Left renal pelvis (tissue), 4 donors: ENCODE results near the gene SRR. TPM values are rescaled to one million over a fixed set of nuclear protein-coding genes. Genes with fewer than 3 reads are reported as not detected.
"Not testable (repeated sequence)": the region's sequence is repeated elsewhere in the genome, so short reads cannot be mapped to it uniquely, and the experiment has no call there.

Experiments
- DNase-seq, 4 donors: peaks; one replicate each; pipeline ENCODE4 v3.0.0-alpha.2; 2013; ENCODE audit warnings: low read depth in 4 of 4, low spot score in 3 of 4
- polyA plus RNA-seq, 4 donors: library from polyadenylated mRNA; unstranded; fragments of 120-200 nt; gene quantifications; one replicate each; pipeline ENCODE4 v1.2.1, GENCODE V29; 2013; ENCODE audit not compliant: insufficient read length in 4 of 4

Gene SRR
- polyA plus RNA-seq, 4 donors = 22.0 to 25.8 (median 23.2) TPM

DNA sequence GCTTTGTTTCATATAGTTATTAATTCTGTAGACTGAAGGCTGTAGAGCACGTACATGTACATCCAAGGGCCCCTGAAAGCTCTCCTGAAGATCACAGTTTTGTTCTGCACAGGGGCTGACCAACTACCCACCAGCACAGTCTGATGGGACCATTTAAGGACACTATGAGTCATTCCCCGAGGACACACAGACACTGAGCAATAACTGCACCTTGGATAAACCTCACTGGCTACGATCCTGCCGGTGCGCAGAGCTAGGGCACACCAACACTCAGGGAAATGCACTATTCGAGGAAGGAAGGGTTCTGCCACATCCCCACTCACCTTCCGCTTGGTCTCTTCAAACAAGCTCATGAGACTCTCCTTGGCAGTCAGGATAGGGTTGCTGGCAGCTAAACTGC lies 20.4 kb upstream of the SRR start:
- no peak for DNase-seq

DNA sequence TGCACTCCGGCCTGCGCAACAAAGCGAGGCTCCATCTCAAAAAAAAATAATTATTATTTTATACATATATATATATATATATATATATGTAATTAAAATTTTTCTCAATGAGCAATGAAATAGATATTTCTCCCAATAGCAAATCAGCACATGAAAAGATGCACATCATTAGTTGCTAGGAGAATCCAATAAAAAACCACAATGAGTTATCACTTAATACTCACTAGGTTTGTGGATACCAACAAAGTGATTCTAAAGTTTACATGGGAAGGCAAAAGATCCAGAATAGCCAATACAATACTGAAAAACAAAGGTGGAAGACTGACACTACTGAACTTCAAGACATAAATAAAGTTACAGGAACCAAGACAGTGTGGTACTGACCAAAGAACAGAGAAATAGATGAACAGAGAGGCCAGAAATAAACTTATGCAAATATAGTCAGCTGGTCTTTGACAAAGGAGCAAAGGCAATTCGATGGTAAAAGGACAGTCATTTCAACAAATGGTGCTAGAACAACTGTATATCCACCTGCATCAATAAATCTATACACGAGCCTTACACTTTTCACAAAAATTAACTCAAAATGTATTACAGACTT lies 13.8 kb upstream of the SRR start:
- no peak for DNase-seq

- DNase-seq = no peak
Observed at GRCh38 chr17:2292100-2292499, 11.7 kb upstream of the SRR start.

DNA sequence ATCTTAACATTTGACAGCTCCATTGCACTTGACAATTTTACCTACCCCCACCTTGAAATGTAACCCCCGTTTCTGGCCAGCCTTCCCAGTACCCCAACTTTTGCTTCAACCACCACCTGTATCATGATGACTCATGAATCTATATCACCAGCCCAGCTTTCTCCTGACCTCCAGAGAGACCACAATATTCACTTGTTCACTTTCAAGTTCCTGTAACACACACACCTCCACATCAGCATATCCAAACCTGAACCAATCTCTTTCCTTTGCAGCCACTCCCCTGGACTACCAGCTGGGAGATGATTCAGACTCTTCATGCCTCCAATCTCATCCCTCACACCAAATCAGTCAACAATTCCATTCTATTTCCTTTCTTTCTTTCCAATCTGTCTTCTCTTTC lies 8.2 kb upstream of the SRR start:
- no peak for DNase-seq

DNA sequence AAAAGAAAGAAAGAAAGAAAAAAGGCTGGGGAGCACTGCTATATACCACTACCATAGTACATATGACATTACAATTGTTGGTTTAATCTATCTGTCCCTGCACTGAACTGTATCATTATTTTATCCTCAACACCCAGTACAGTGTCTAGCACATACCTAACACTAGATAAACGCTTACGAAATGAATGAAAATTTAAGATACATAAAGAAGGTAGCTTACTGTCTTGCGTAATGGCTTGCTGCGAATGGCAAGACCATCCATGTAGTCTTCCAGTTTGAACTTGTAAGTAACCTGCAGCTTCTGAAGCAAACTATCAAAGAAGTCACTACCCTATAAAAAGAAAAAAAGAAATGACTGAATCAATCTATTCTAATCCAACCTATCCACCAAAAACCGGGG lies 6.7 kb upstream of the SRR start:
- no peak for DNase-seq

DNA sequence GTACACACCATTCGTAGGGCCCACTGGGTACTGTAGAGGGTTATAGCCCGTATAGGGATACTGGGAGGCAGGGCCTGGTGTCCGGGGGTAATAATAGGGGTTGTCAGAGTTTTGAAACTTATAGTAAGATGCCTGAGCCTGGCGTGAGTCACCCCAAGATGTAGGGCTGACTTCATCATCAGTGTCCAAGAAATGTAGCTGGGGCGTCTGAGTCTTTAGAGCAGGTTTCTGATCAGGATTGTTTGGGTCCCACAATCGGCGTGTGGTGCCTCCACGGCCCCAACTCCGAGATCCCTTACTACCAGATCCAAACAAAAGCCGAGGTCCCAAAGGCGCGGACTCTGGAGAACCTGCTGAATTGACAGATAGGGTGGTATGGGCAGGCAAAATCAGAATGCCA lies 4.6 kb upstream of the SRR start:
- no peak for DNase-seq

DNA sequence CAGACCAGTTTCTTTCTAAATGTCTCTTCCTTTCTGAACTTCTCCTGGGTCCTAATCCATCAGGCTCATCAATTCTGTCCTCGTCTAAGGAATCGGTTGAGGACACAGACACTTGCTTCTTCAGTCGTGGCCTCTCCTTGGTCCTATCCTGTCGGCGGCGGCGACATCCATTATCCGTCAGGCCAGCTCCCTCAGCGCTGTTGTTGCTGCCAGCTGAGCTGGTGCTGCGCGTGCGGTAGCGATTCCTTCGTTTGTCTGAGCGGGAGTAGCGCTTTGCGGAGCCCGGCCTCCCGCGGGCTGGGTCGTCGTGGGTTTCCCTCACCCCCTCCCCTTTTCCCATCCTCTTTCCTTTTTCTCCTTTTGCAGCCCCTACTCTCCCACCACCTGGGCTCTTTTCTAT lies 4.0 kb upstream of the SRR start:
- no peak for DNase-seq

GRCh38 chr17:2302778-2303203 lies 959 bp upstream of the SRR start:
- peak in 1 of 4 donors; percentile 18 for DNase-seq

DNA sequence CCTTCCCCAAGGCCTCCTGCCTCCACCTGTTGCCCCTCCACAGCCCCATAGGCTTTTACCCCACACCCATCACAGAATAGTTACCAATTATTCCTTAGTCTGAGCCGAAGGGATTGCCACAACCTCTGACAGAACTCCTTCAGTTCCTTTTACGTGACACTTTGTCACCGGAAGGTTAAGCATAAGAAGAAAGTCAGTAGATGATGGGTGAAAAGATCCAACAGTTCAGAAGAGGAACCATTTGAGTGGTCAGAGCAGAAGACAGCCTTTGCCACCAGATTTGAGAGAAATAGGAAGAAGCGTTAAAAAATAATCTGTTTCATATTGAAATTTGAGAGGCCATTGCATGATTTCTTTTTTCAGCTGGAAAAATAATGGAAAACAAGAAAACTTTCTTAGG lies 1.2 kb downstream of the SRR start:
- DNase-seq = no peak

- DNase-seq = no peak
Observed at GRCh38 chr17:2309338-2310154, 5.8 kb downstream of the SRR start.

DNA sequence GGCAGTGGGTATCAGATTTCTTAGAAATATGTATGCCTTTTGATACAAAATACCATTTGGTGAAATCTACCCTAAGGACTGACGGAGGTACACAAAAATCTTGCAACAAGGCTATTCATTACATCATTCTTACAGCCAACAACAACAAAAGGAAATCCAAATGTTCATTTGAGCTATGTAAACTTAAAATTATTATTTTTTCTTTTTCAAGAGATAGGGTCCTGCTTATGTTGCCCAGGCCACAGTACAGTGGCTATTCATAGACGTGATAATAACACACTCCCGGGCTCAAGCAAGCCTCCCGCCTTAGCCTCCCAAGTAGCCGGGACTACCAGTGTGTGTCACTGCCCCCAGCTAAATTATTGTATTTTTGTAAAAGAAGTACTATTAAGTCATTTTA lies 9.0 kb downstream of the SRR start:
- no peak for DNase-seq

- DNase-seq = not testable (repeated sequence)
Observed at GRCh38 chr17:2316916-2317205, 13.1 kb downstream of the SRR start.

DNA sequence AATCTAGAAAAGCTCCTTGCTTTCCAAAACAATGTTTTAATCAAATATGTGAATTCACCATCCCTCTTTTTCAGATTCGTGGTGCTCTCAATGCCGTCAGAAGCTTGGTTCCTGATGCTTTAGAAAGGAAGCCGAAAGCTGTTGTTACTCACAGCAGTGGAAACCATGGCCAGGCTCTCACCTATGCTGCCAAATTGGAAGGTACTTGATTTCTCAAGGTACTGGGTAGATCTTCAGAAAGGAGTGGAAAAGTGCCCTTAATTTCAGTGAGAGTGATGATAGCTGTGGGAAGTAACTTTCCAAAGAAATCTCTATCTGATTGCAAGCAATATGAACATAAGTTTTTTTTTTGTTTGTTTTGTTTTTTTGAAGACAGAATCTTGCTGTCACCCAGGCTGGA lies 14.0 kb downstream of the SRR start:
- no peak for DNase-seq

DNA sequence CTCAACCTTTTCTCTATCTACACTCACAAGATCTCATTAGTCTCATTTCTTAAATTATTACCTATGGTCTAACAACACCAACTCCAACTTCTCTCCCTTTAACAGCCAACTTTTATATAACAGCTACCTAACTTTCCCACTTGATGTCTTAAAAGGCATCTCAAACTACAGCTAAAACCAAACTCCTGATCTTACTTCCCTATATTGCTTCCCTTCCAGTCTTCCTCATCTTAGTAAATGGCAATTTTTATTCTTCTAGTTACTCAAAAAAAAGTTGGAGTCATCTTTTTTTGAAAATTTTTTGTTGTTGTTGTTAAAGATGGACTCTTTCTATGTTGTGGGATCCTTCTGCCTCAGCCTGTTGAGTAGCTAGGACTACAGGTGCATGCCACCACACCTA lies 15.3 kb downstream of the SRR start:
- no peak for DNase-seq

- no peak for DNase-seq
Observed at GRCh38 chr17:2321399-2321798, 17.6 kb downstream of the SRR start.

- no peak for DNase-seq
Observed at GRCh38 chr17:2323629-2324314, 20.0 kb downstream of the SRR start.

GRCh38 chr17:2331303-2331702 lies 27.6 kb downstream of the SRR start:
- DNase-seq = no peak

- DNase-seq = no peak
Observed at GRCh38 chr17:2335726-2336214, 32.0 kb downstream of the SRR start.

GRCh38 chr17:2336215-2336851 lies 32.6 kb downstream of the SRR start, which contains the start of gene TSR1:
TSS of gene TSR1 (minus strand) at chr17:2336457. CDS start at chr17:2336427, 30 bp downstream.
- DNase-seq = peak; percentile 71 to 85 (median 81)

GRCh38 chr17:2336852-2337543 lies 33.2 kb downstream of the SRR start, which contains the start of gene SGSM2:
TSS of gene SGSM2 (plus strand) at chr17:2337501. CDS start at chr17:2337689, 188 bp downstream.
- DNase-seq = peak in 1 of 4 donors; percentile 35
